NCI-H1092 (cell line): ENCODE results near the gene ZXDA.

Experiments used
- DNase-seq: peaks from one replicate; lab custom pipeline; 2025; lab: John Stamatoyannopoulos, UW

Gene ZXDA

DNA sequence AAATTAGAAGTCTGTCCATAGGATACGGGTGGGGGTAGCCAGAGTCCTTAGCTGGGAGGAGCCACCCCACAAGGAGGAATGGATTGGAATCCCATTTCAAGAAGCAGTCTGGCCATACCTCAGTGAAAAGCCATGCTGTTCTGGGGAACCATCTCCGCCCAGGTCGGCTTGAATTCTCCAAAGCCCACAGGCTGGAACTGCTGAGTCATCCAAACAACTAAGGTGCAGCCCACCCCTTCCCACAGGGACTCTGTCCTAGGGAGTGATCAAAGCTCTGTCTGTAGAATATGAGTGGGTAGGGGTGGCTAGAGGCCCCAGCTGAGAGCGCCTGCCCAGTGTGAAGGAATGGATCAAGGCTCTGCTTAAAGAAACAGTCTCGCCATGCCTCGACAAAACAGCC, 38.8 kb downstream of the ZXDA start:
- no peak for DNase-seq
